Measurements from ENCODE around the gene SMAD2. TPM values are rescaled to one million over a fixed set of nuclear protein-coding genes. Genes with fewer than 3 reads are reported as not detected.
A peak's percentile ranks its signal among the peaks of the same experiment; 100 is the strongest.
"Not testable (repeated sequence)": the region's sequence is repeated elsewhere in the genome, so short reads cannot be mapped to it uniquely, and the experiment has no call there.

SMAD2 gene
- total RNA-seq, 1 donor from 2014 or later: 97.3 TPM

GRCh38 chr18:47964053-47964452 lies 33.6 kb upstream of the SMAD2 start:
- CTCF ChIA-PET: no interaction called here
- H3K27me3 Mint-ChIP-seq: peaks cover 15% of the 10 kb centered on the region
- H3K36me3 Mint-ChIP-seq (ENCODE audit: low read depth): no peaks in the 10 kb centered on the region
- H3K9me3 Mint-ChIP-seq: peaks cover 20% of the 10 kb centered on the region
- ATAC-seq (ENCODE audit: low read depth) (no peak), DNase-seq (no peak)
- POLR2A ChIA-PET: no interaction called here
- no peak overlapping the region for H3K4me3 Mint-ChIP-seq
- H3K4me1 Mint-ChIP-seq: no peaks in the 10 kb centered on the region
- no peak overlapping the region for H3K27ac Mint-ChIP-seq
- intact Hi-C loops (cut with micrococcal nuclease): no loop called here
- TF ChIP-seq, protein P1, sequence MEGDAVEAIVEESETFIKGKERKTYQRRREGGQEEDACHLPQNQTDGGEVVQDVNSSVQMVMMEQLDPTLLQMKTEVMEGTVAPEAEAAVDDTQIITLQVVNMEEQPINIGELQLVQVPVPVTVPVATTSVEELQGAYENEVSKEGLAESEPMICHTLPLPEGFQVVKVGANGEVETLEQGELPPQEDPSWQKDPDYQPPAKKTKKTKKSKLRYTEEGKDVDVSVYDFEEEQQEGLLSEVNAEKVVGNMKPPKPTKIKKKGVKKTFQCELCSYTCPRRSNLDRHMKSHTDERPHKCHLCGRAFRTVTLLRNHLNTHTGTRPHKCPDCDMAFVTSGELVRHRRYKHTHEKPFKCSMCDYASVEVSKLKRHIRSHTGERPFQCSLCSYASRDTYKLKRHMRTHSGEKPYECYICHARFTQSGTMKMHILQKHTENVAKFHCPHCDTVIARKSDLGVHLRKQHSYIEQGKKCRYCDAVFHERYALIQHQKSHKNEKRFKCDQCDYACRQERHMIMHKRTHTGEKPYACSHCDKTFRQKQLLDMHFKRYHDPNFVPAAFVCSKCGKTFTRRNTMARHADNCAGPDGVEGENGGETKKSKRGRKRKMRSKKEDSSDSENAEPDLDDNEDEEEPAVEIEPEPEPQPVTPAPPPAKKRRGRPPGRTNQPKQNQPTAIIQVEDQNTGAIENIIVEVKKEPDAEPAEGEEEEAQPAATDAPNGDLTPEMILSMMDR (IDR thresholded peaks at IDR 0.05): no peak

- ATAC-seq (ENCODE audit: low read depth); H3K36me3 Mint-ChIP-seq (ENCODE audit: low read depth); intact Hi-C loops (cut with micrococcal nuclease); POLR2A ChIA-PET; DNase-seq; H3K4me3 Mint-ChIP-seq; H3K27ac Mint-ChIP-seq; H3K4me1 Mint-ChIP-seq: not testable (repeated sequence)
- peaks cover 17% of the 10 kb centered on the region for H3K27me3 Mint-ChIP-seq
- peaks cover 20% of the 10 kb centered on the region for H3K9me3 Mint-ChIP-seq
- CTCF ChIA-PET: interaction anchor here (0.7 kb wide), 1 partner anchor 97 kb away, joined by 3 read pairs; no protein-coding TSS in a partner anchor
These were observed 30.5 kb upstream of the SMAD2 start for GRCh38 chr18:47961003-47961402.

DNA sequence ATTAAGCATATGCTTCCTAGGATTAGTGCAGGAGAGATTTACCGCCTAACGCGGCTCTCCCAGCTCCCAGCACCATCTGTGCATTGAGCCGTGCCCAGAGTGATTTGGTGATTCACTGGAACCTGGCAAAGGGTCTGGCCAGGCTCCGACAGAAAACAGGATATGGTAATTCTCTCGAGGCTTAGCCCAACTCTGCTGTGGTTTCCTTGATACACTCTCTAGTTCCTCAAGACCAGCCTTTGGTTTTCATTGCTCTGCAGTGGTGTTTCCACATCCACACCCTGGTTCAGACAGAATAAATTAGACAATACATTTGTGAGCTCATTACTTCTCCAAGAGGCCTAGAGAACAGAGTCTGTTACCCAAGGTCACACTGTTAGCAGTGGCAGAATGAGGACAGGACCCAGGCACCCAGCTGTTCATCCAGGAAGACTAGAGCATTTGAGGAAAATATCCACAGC lies 23.0 kb upstream of the SMAD2 start:
- POLR2A ChIA-PET: no interaction called here
- Mint-ChIP-seq H3K27ac (no peak overlapping the region), H3K27me3 (peaks cover 15% of the 10 kb centered on the region), H3K4me3 (peak overlapping the region; percentile 75), H3K4me1 (peaks cover 19% of the 10 kb centered on the region), H3K9me3 (no peaks in the 10 kb centered on the region), H3K36me3 (ENCODE audit: low read depth) (no peaks in the 10 kb centered on the region)
- ATAC-seq (ENCODE audit: low read depth) (peak; percentile 94), DNase-seq (no peak)
- intact Hi-C loops (cut with micrococcal nuclease): loop anchor here (1.0 kb wide), 1 partner anchor 22 kb away; no protein-coding TSS in a partner anchor
- CTCF ChIA-PET: no interaction called here
- TF ChIP-seq, protein P1 (IDR thresholded peaks at IDR 0.05): no peak

DNA sequence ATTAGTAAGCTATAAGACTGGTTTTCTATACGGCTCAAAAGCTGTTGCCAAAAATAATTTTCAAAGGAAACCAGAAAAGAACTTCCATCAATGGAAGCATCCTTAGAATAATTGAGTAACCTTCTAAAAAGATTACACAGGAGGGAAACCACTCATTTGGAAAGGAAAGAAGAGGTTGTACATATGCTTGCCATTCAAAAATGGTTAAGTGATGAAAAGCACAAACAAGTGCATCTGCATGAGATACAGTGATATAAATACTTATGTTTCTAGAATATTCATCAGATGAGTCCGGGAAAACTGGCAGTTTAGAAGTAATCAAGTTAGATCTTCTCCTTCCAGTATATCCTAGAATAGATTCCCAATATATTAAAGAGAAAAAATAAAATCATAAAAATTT lies 20.1 kb upstream of the SMAD2 start:
- no peak for ATAC-seq (ENCODE audit: low read depth)
- intact Hi-C loops (cut with micrococcal nuclease): no loop called here
- ChIA-PET CTCF (no interaction called here), POLR2A (no interaction called here)
- H3K4me3 Mint-ChIP-seq: no peak overlapping the region
- DNase-seq: no peak
- TF ChIP-seq, protein P1 (IDR thresholded peaks at IDR 0.05): no peak
- H3K27me3 Mint-ChIP-seq: peaks cover 16% of the 10 kb centered on the region
- H3K27ac Mint-ChIP-seq: no peak overlapping the region
- H3K4me1 Mint-ChIP-seq: peaks cover 19% of the 10 kb centered on the region
- no peaks in the 10 kb centered on the region for H3K9me3 Mint-ChIP-seq
- H3K36me3 Mint-ChIP-seq (ENCODE audit: low read depth): no peaks in the 10 kb centered on the region

DNA sequence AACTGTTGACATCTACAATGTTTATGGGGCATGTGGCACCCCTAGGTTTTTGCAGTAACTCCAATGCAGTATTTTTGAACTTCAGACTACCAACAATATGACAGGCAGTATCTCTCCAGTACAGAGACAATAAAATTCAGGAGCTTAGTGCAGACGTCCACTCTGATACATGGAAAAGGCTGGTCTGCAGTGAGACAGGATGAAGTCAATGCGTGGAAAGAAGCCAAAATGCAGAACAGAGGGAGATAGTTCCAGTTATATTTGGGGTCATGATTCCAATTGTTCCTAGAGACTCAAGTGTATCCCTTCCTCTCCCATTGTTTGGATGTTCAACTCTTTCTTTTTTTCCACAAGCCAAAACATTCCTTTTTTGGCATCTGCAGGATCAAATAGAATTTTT lies 18.7 kb upstream of the SMAD2 start:
- peaks cover 24% of the 10 kb centered on the region for H3K27me3 Mint-ChIP-seq
- H3K4me3 Mint-ChIP-seq: no peak overlapping the region
- POLR2A ChIA-PET: no interaction called here
- H3K4me1 Mint-ChIP-seq: peaks cover 17% of the 10 kb centered on the region
- intact Hi-C loops (cut with micrococcal nuclease): no loop called here
- H3K27ac Mint-ChIP-seq: no peak overlapping the region
- H3K36me3 Mint-ChIP-seq (ENCODE audit: low read depth): no peaks in the 10 kb centered on the region
- TF ChIP-seq, protein P1 (IDR thresholded peaks at IDR 0.05): no peak
- CTCF ChIA-PET: no interaction called here
- H3K9me3 Mint-ChIP-seq: peaks cover 3% of the 10 kb centered on the region
- DNase-seq: no peak
- no peak for ATAC-seq (ENCODE audit: low read depth)

GRCh38 chr18:47946889-47947288 lies 16.4 kb upstream of the SMAD2 start:
- ChIA-PET POLR2A (interaction anchor here (1.2 kb wide), 1 partner anchor 16 kb away, joined by 4 read pairs; no protein-coding TSS in a partner anchor), CTCF (no interaction called here)
- no peaks in the 10 kb centered on the region for H3K36me3 Mint-ChIP-seq (ENCODE audit: low read depth)

More at GRCh38 chr18:47946889-47947288, 16.4 kb upstream of the SMAD2 start:
- DNase-seq (no peak), ATAC-seq (ENCODE audit: low read depth) (no peak)
- Mint-ChIP-seq H3K4me1 (peaks cover 1% of the 10 kb centered on the region), H3K27me3 (peaks cover 37% of the 10 kb centered on the region), H3K27ac (no peak overlapping the region), H3K9me3 (peaks cover 3% of the 10 kb centered on the region), H3K4me3 (no peak overlapping the region)
- intact Hi-C loops (cut with micrococcal nuclease): no loop called here
- TF ChIP-seq, protein P1 (IDR thresholded peaks at IDR 0.05): no peak

All from activated B cell treated with CpG ODN at 0.5 μM for 24 hours (primary cell).